AG09309 (cell line): Measurements from ENCODE around the gene TFAP2E.
A peak's percentile ranks its signal among the peaks of the same experiment; 100 is the strongest.

Experiments
- DNase-seq: peaks from one replicate; pipeline ENCODE4 v3.0.0-alpha.2; 2010; ENCODE audit warnings: low read depth
- H3K4me3 ChIP-seq: 2 replicates; pipeline ENCODE4 v1.5.1; 2011; ENCODE audit warnings: mild to moderate bottlenecking, low read depth, low read length, moderate library complexity; ENCODE audit not compliant: control insufficient read depth
- TF ChIP-seq, protein P1 (sequence below): IDR thresholded peaks from 2 replicates; pipeline ENCODE4 v1.5.1; 2011; ENCODE audit warnings: mild to moderate bottlenecking, low read depth, low read length, inconsistent platforms; ENCODE audit not compliant: insufficient read depth, control insufficient read depth; ENCODE audit errors: missing control alignments

The TFAP2E gene

DNA sequence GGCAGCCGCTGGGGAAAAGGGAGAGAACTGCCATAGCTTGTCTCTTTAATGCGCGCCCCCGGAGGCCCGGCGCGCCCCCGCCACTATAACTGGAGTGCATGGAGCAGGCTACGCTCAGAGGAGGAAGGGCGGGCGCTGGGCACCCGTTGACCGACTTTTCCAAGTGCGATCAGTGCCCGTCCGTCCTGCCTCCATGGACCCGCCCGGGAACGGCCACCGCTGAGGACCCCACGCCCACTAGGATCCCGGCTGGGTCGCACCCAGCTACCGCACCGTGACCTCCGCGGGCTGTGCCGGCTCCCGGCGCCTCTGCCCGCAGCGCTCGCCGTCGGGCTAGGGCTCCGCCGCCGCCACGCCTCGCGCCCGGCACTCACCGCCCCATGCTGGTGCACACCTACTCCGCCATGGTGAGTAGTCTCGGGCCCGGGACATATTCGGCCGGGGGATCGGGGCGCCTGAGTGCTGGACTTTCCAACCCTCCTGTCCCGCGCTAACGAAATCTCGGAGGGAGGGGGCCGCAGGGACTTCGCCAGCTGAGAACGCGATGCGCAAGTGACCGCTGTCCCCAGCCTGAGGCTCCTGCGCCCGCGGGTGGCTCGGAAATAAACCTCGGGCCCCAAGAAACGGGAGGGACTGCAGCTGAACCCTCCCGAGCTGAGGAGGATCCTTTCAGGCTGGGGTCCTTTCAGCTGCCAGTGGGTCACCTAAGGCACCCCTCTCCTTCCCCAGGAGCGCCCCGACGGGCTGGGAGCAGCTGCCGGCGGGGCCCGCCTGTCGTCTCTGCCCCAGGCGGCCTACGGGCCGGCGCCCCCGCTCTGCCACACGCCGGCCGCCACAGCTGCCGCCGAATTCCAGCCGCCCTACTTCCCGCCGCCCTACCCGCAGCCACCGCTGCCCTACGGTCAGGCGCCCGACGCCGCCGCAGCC is at the start of gene TFAP2E:
Gene TFAP2E, plus strand, starts transcription at position 117 of the 927 bp plus-strand sequence. Its CDS starts 264 bp downstream, at position 381.
- DNase-seq, result no peak
- TF ChIP-seq, protein P1, sequence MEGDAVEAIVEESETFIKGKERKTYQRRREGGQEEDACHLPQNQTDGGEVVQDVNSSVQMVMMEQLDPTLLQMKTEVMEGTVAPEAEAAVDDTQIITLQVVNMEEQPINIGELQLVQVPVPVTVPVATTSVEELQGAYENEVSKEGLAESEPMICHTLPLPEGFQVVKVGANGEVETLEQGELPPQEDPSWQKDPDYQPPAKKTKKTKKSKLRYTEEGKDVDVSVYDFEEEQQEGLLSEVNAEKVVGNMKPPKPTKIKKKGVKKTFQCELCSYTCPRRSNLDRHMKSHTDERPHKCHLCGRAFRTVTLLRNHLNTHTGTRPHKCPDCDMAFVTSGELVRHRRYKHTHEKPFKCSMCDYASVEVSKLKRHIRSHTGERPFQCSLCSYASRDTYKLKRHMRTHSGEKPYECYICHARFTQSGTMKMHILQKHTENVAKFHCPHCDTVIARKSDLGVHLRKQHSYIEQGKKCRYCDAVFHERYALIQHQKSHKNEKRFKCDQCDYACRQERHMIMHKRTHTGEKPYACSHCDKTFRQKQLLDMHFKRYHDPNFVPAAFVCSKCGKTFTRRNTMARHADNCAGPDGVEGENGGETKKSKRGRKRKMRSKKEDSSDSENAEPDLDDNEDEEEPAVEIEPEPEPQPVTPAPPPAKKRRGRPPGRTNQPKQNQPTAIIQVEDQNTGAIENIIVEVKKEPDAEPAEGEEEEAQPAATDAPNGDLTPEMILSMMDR, result no peak
- H3K4me3 ChIP-seq, result peak within 1 kb of the TSS; percentile 57

DNA sequence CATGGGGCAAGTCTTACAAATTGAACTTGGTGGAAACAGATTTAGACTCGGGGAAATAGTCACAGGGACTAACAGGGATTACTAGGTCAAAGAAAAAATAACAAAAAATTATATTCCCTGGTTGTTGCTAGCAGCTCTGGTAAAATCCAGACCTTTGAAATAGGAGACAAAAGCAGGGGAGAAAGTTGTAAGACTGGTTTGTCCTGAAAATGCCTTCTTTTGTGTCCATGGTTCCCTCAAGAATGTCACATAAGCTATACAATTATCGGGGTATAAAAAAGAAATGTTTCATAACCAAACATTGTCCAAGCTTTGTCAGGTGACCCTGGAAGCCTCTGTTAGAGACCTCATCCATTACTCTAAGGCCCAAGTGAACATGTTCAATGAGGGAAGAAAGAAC is 49.0 kb upstream of the TFAP2E start:
- no peak for DNase-seq
- no peak overlapping the region for H3K4me3 ChIP-seq
- TF ChIP-seq, protein P1, result no peak

DNA sequence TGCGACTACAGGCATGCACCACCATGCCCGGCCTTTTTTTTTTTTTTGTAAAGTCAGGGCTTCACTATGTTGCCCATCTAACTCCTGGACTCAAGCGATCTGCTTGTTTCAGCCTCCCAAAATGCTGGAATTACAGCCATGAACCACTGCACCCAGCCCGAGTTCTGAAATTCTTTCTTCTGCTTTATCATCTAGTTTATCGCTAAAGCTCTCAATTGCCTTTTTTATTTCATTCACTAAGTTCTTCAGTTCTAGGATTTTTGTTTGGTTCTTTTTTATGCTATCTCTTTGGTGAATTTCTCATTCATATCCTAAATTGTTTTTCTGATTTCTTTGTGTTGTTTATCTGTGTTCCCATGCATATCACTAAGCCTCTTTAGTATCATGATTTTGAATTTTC is 42.9 kb upstream of the TFAP2E start:
- TF ChIP-seq, protein P1, result no peak
- H3K4me3 ChIP-seq, result no peak overlapping the region
- no peak for DNase-seq

DNA sequence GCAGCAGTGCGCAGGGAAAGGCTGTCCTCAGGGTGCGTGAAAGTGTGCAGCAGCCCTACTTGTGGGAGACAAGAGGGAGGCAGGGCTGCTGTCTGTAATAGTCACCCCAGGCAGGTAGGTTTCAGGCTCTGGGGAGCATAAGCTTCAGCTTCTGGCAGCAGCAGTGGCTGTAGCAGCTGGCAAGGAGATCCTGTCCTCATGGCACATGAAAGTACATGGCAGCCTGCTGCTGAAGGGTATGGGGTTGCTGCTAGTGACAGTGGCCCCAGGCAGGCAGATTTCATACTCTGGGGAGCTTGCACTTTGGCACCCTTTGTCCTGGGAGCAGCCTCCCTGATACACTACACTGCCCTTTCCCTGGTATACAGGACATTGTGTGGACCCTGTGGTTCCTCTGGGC is 42.2 kb upstream of the TFAP2E start:
- DNase-seq, result no peak
- H3K4me3 ChIP-seq, result no peak overlapping the region
- TF ChIP-seq, protein P1, result no peak

DNA sequence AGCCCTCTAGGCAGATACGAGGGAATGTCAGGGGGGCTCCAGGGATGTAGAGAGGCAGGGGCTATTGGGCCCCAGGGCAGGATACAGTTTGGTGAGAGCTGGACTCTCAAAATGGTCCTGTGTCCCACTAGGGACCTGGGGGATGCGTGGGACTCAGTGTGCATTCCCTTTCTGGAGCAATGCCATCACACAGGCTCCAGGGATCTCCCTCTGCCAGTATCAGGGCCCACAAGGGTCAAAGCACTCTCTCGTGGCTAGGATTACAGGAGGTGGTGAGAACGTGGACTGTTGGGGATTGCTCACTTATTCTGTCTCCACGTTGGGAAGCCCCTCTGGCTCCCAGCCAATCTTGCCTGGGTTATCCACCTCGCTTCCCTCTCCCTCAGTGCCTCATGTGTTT is 41.7 kb upstream of the TFAP2E start:
- TF ChIP-seq, protein P1, result no peak
- DNase-seq, result no peak
- H3K4me3 ChIP-seq, result no peak overlapping the region

DNA sequence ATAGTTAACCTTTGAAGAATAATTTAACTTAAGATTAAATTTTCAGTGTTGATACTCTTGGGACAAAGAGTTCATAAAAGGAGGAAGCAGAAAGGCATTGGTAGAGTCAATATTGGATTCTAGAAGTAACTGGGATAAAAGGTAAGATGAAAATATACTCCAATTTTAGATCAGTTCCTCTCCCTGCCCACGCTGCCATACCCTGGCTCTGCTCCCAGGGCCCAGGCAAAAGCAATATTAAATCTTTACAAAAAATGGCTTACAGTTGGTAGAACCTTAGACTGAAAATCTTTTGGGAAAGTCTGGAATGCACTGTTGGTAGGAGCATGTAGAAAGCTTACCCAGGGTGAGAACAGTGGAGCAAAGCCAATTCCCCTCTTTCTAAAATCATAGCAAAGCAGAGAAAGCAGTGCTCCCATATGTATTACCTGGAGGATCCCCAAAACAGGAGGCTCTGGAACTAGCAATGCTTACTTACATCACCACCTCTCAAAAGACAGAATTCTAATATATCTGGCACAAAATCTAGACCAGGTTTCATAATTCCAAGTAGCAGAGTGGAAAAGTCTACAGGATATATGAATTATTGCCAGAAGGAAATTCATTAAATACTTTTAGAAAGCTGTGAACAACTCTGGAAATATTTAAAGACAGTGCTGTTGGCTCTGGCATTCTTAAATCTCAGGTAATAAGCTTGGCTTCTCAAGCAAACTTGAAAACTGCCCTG is 40.5 kb upstream of the TFAP2E start:
- DNase-seq, result no peak
- H3K4me3 ChIP-seq, result no peak overlapping the region

More for the DNA sequence above, 40.5 kb upstream of the TFAP2E start:
- TF ChIP-seq, protein P1, result no peak
